Skin of body (tissue), 2 donors: ENCODE results near the gene ADAT3. TPM values are rescaled to one million over a fixed set of nuclear protein-coding genes. Genes with fewer than 3 reads are reported as not detected.
A peak's percentile ranks its signal among the peaks of the same experiment; 100 is the strongest.

Experiments
- DNase-seq: peaks from one replicate; lab custom pipeline; 2025; lab: John Stamatoyannopoulos, UW
- total RNA-seq: library from RNA; depleted of rRNA; stranded (reverse); fragments of >200 nt; gene quantifications from one replicate; pipeline ENCODE4 v1.2.3, GENCODE V29; 2014

Gene ADAT3
- total RNA-seq, 1 donor from 2014 or later, result 2.5 TPM

GRCh38 chr19:1912760-1913505 lies 7.7 kb downstream of the ADAT3 start:
- DNase-seq, result no peak

GRCh38 chr19:1913781-1914577 lies 8.8 kb downstream of the ADAT3 start:
- DNase-seq, result no peak

DNA sequence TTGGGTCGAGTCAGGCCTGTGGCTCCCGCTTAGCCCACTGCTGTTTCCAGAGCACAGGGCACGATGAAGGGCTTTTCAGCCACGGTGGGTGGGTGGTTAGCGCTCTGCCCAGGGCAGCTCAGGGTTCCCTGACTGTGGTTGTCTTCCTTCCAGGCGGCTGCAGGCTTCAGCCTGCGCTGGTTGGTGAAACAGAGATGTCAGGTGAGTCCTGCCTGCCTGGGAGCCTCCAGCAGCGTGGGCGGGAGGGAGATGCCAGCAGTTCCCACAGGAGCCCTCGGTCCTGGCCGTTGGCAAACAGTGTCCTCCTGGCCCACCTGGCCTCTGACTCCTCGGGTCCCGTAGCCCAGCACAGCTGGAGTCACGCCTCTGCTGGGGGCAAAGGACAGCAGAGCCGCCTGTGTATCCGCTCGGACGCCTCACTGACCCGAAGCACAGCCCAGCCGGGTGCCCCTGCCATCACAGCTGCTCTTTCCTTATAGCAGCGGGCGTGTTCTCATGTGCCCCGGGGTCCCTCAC lies 9.7 kb downstream of the ADAT3 start:
- no peak for DNase-seq

- no peak for DNase-seq
Measured at GRCh38 chr19:1917146-1917545, 11.9 kb downstream of the ADAT3 start.

GRCh38 chr19:1917926-1918325 lies 12.7 kb downstream of the ADAT3 start:
- no peak for DNase-seq

- no peak for DNase-seq
Measured at GRCh38 chr19:1918975-1919374, 13.8 kb downstream of the ADAT3 start.

GRCh38 chr19:1920644-1921043 lies 15.4 kb downstream of the ADAT3 start:
- no peak for DNase-seq

DNA sequence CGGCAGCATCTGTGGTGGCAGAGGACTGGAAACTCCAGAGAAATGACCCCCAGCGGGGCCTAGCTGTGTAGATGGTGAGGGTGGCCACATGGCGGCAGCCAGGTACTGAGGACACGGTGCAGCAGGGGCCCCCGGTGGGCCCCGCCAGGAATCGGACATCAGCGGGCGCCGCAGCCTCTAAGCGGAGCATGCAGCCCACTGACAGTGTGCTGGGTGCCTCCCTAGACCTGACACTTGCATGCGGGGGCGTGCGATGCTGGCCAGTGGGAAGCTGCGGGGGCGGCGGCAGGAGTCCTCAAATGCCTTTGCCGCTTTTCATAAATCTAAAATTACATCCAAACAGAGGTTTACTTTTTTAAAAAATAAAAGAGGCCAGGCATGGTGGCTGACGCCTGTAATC lies 16.1 kb downstream of the ADAT3 start:
- no peak for DNase-seq

GRCh38 chr19:1921825-1922224 lies 16.6 kb downstream of the ADAT3 start:
- no peak for DNase-seq

GRCh38 chr19:1922803-1923202 lies 17.6 kb downstream of the ADAT3 start:
- no peak for DNase-seq

DNA sequence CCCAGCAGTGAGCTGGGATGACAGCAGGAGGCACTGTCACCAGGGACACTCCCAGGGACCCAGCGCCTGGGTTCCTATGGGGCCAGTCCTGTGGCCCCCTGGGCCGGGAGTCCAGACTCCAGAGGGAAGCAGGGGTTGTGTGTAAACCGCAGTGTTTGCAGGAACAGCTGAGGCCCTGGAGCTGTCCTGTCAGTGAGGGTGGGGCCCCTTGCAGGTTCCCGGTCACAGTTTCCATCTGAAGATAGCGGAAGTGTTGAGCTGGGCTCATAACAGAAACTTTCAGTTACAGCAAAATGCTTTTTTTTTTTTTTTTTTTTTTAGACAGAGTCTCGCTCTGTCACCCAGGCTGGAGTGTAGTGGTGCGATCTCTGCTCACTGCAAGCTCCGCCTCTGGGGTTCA lies 18.1 kb downstream of the ADAT3 start:
- DNase-seq, result no peak

DNA sequence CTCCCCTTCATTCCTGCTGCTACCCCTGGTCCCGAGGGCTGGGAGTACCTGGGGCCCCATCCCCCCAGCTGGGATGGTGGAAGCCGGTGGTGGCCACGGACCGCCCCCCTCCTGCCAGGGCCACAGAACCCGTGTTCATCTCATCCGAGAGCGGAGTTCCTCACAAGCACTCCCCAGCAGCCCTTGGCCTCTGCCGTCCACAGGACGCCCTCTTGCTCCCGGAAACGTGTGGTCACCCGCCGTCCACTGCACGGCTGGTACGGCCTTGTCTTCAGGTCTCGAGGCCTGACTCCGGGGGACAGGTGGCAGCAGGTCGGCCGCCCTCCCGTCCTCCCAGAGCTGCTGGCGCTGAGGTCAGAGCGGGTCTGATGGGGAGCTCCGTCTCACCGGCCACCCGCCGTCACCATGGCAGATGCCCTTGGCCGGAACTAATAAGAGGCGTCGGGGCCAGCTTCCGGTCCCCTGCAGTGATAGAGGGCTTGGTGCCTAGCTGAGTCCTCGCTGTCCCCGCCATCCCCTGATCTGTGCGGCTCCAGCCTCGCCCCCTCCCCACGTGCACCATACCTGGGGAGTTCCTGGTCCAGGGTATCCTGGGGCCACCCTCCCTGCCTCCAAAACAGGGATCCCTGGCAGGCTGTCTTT lies 19.2 kb downstream of the ADAT3 start:
- DNase-seq, result no peak

- DNase-seq, result no peak
Measured at GRCh38 chr19:1925544-1925943, 20.3 kb downstream of the ADAT3 start.

- peak; percentile 15 for DNase-seq
Measured at GRCh38 chr19:1929021-1929742, 24.0 kb downstream of the ADAT3 start.

- no peak for DNase-seq
Measured at GRCh38 chr19:1931445-1931844, 26.2 kb downstream of the ADAT3 start.

DNA sequence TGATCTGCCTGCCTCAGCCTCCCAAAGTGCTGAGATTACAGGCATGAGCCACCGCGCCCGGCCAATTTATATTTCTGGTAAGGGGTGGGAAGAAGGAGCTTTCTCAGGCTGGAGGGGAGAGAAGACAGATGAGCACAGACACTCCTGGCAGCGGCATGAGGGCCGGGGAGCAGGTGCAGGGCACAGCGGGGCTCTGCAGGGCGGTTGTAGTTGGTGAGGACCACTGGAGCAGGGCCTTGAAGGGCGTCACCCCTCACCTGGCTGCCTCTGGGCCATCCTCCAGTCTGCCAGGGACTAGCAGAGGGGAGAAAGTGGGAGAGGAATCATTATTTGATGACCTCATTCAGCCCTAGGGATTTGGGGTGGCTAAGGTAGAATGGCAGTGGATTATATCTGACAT lies 27.2 kb downstream of the ADAT3 start:
- no peak for DNase-seq

GRCh38 chr19:1933244-1933643 lies 28.0 kb downstream of the ADAT3 start:
- no peak for DNase-seq

DNA sequence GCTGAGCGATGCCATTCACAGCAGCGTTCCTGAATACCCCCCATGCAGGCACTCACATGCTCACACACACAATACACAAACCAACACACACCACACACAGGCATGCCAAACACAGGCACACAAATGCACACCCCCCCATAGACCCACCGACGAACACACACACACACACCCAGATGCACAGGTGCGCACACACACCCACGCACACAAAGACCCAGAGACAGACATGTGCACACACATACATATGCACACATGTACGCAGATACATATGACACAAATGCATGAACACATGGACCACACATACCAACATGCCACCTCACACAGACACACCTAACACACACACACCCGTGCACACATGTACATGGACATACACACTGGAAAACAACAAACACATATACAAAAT lies 28.7 kb downstream of the ADAT3 start:
- no peak for DNase-seq

GRCh38 chr19:1935484-1936208 lies 30.4 kb downstream of the ADAT3 start:
- DNase-seq, result no peak

DNA sequence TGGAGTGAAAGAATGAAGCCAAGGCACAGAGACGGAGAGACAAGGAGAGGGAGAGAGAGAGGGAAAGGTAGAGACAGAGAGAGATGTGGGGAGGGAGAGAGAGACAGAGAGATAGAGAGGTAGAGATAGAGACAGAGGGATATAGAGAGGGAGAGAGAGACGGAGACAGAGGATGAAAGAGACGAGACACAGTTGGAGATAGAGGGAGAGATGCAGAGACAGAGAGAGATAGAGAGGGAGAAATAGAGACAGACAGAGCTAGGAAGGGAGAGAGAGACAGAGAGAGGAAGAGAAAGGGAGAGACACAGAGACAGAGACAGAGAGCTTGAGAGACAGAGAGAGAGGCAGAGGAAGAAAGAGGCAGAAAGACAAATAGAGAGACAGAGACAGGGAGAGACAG lies 31.2 kb downstream of the ADAT3 start:
- no peak for DNase-seq
